Suprapubic skin (tissue), 4 donors: ENCODE measurements around the gene PADI6. TPM values are rescaled to one million over a fixed set of nuclear protein-coding genes. Genes with fewer than 3 reads are reported as not detected.
"Not testable (repeated sequence)": the region's sequence is repeated elsewhere in the genome, so short reads cannot be mapped to it uniquely, and the experiment has no call there.

Source experiments
- DNase-seq, 2 donors: peaks; one replicate each; pipeline ENCODE4 v3.0.0-alpha.2; 2019; ENCODE audit warnings: low spot score in 2 of 2
- H3K27ac ChIP-seq: fragments of 200-600 bp; sonication (generic); one replicate; pipeline ENCODE4 v1.5.1; 2019
- H3K27me3 ChIP-seq: fragments of 200-600 bp; sonication (generic); one replicate; pipeline ENCODE4 v1.5.1; 2019
- H3K36me3 ChIP-seq: fragments of 200-600 bp; sonication (generic); one replicate; pipeline ENCODE4 v1.5.1; 2019
- H3K4me1 ChIP-seq: fragments of 200-600 bp; sonication (generic); one replicate; pipeline ENCODE4 v1.5.1; 2019
- H3K4me3 ChIP-seq: fragments of 200-600 bp; sonication (generic); one replicate; pipeline ENCODE4 v1.5.1; 2019; ENCODE audit warnings: mild to moderate bottlenecking
- H3K9me3 ChIP-seq: fragments of 200-600 bp; sonication (generic); one replicate; pipeline ENCODE4 v1.5.1; 2019
- EP300 ChIP-seq: sonication (generic); formaldehyde crosslinking; IDR thresholded peaks from one replicate; pipeline ENCODE4 v1.6.1; 2017; ENCODE audit warnings: antibody characterized with exemption
- POLR2A ChIP-seq, 2 donors: fragments of 450-650 bp; IDR thresholded peaks; one replicate each; pipeline ENCODE4 v1.6.1; 2017; ENCODE audit warnings: antibody characterized with exemption in 2 of 2, mild to moderate bottlenecking in 2 of 2, moderate library complexity in 2 of 2
- POLR2AphosphoS5 ChIP-seq, 3 donors: sonication (generic); formaldehyde crosslinking; IDR thresholded peaks; one replicate each; pipeline ENCODE4 v1.6.1; 2017; ENCODE audit warnings: antibody characterized with exemption in 3 of 3
- WGBS: methylation state at CpG from one replicate; pipeline ENCODE4 v1.1.5; 2018; 5-methylcytosine and 5-hydroxymethylcytosine counted together
- total RNA-seq, 4 donors: library from RNA; depleted of rRNA; stranded (reverse); fragments of >200 nt; gene quantifications; one replicate each; pipeline ENCODE4 v1.1.0, GENCODE V29; 2016
- TF ChIP-seq, protein P1 (sequence below), 2 donors: fragments of 200-600 bp in 1 of 2; fragments of 450-650 bp in 1 of 2; sonication (generic) in 1 of 2; IDR thresholded peaks; one replicate each; pipeline ENCODE4 v1.5.1; 2016 to 2019; ENCODE audit warnings: antibody characterized with exemption in 2 of 2, mild to moderate bottlenecking in 1 of 2, moderate library complexity in 1 of 2

PADI6 gene
- total RNA-seq, 4 donors from 2014 or later, result not detected

DNA sequence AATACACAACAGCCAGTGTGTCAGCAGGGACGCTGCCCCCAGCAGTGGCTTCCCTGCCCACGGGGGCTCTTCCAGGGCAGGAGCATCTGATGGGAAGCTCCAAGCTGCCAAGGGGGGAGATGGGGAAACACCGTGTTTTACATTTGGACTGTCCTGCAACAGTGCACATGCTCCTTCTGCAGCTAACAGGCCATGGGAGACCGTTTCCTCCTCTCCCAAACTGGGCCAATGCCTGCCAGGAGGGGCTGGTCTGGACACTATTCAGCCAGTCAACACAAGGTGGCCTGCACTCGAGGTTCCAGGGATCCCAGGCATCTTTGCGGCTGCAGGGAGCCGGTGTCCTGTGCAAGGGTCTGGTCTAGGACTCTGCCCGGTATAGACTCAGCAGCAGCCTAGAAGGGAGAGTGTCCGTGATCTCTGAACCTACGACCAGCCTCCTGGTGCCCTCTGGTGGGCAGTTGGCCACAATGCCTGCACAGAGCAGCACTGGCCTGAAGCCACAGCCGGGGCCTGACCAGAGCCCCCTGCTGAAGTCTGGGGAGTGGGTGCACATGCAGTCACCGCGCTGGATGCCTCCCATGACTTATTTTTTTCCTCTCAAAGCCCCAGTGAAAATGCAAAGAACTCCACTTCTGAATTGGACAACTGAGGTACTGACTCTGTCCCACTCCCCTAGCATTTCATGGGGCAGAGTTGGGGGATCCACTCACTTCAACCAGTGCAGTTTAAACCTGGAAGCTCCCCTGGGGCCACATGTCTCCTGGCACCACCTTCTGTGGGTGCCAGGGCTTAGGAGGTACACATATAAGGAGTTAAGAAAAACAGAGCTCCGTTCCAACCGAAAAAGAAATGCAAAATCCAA lies 34.1 kb downstream of the PADI6 start:
- TF ChIP-seq POLR2AphosphoS5 (IDR thresholded peaks at IDR 0.05), result no peak
- no peak for TF ChIP-seq POLR2A (IDR thresholded peaks at IDR 0.05)
- no peak for TF ChIP-seq EP300
- TF ChIP-seq, protein P1, sequence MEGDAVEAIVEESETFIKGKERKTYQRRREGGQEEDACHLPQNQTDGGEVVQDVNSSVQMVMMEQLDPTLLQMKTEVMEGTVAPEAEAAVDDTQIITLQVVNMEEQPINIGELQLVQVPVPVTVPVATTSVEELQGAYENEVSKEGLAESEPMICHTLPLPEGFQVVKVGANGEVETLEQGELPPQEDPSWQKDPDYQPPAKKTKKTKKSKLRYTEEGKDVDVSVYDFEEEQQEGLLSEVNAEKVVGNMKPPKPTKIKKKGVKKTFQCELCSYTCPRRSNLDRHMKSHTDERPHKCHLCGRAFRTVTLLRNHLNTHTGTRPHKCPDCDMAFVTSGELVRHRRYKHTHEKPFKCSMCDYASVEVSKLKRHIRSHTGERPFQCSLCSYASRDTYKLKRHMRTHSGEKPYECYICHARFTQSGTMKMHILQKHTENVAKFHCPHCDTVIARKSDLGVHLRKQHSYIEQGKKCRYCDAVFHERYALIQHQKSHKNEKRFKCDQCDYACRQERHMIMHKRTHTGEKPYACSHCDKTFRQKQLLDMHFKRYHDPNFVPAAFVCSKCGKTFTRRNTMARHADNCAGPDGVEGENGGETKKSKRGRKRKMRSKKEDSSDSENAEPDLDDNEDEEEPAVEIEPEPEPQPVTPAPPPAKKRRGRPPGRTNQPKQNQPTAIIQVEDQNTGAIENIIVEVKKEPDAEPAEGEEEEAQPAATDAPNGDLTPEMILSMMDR (IDR thresholded peaks at IDR 0.05), result peak; percentile 12 to 74
- no peaks in the 10 kb centered on the region for H3K27me3 ChIP-seq
- 58% methylated on average over 8 of the region's 15 CpGs for WGBS
- H3K9me3 ChIP-seq, result no peaks in the 10 kb centered on the region
- peaks cover 9% of the 10 kb centered on the region for H3K4me1 ChIP-seq
- H3K36me3 ChIP-seq, result peaks cover 38% of the 10 kb centered on the region
- no peak overlapping the region for H3K27ac ChIP-seq
- H3K4me3 ChIP-seq, result no peak overlapping the region
- DNase-seq, result no peak

DNA sequence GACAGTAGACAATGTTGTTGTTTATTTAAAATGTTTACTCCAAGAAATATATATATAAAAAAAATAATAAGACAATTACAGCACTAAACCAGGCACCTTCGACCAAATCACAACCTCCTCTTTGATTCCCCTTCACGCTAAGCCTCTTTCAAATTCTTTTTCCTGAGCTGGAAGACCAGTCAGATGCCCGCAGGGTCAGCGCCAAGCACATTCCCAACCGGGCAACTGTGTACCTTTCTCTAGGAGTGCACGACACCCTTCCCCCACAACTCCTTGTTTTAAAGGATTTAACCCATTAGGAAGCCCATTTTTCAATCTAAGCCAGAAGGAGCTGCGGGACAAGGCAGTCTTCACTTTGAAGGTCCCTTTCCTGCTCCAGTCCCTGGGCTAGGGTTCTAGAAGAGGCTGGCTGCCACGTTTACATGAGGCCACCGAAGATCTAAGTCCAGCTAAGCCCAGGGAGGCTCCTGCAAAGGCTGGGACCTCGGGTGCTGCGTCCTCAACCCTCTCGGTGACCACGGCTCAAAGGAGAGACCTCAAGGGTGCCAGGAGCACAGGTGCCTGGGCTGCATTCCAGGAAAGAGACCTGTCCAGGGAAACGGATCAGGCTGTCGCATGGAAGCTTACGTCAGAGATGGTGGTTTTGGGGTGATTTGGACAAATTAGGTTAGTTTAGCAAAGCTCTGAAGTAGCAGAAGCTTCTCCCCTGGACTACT lies 34.9 kb downstream of the PADI6 start:
- not testable (repeated sequence) for H3K4me1 ChIP-seq, H3K27me3 ChIP-seq, H3K27ac ChIP-seq, H3K4me3 ChIP-seq, DNase-seq, H3K9me3 ChIP-seq
- peaks cover 46% of the 10 kb centered on the region for H3K36me3 ChIP-seq
- 73% methylated on average over 12 of the region's 16 CpGs for WGBS

DNA sequence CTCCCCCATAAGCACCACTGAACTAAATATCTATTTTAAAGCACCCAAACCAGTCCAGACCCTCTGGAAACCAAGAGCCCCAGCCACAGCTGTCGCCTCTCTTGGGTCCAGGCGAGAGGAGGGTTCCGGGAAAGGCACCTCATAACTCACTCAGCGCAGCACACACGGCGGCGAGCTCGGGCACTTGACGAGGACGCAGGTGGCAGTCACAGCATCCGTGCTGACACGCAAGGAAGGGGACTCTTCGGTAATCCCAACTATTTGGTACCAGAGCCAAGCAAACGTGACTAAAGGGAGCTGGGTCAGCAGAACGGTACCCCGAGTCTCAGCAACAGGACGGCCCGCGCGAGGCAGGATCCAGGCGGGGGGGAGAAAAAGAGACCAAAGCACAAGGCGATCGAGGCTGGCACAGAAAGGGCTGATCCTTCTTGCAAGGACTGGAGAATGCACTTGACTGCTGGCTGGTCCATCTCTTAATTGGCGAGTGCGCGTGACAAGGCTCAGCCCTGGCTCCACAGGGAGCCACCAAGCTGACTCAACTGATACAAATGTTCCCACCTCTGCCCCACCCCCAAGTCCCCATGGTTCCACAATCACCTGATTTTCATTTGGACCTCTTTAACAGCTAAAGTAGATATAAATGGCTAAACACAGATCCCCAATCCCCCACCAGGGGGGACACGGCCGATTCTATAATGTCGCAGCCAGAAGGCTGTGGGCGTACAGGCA lies 36.0 kb downstream of the PADI6 start:
- H3K27ac ChIP-seq, H3K4me3 ChIP-seq, H3K4me1 ChIP-seq, DNase-seq, H3K27me3 ChIP-seq, H3K9me3 ChIP-seq: not testable (repeated sequence)
- WGBS, result 90% methylated on average over 30 of the region's 30 CpGs
- H3K36me3 ChIP-seq, result peaks cover 57% of the 10 kb centered on the region

DNA sequence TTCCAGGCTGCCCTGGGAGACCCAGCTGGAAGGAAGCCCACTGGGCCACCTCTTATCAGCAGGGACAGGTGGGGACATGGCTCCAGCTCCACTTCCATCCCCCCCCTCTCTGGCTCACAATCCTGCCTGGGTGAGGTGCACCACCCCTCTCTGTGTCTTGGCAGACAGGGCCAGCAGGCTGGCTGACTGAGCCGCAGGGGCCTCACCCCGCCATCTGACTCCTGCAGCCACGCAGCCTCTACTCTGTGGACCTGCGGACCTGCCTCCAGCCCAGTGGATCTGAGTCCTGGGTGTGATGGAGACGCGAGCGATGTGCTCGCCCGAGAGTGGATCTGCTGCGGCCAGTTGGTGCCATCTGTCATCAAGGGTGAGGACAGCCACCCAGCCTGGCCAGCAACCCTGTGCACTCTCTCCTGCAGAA lies 37.4 kb downstream of the PADI6 start:
- H3K36me3 ChIP-seq, result peaks cover 71% of the 10 kb centered on the region
- TF ChIP-seq POLR2A (IDR thresholded peaks at IDR 0.05) (no peak), EP300 (no peak), POLR2AphosphoS5 (IDR thresholded peaks at IDR 0.05) (no peak)
- TF ChIP-seq, protein P1 (IDR thresholded peaks at IDR 0.05), result no peak
- WGBS, result 84% methylated on average over 8 of the region's 10 CpGs

DNA sequence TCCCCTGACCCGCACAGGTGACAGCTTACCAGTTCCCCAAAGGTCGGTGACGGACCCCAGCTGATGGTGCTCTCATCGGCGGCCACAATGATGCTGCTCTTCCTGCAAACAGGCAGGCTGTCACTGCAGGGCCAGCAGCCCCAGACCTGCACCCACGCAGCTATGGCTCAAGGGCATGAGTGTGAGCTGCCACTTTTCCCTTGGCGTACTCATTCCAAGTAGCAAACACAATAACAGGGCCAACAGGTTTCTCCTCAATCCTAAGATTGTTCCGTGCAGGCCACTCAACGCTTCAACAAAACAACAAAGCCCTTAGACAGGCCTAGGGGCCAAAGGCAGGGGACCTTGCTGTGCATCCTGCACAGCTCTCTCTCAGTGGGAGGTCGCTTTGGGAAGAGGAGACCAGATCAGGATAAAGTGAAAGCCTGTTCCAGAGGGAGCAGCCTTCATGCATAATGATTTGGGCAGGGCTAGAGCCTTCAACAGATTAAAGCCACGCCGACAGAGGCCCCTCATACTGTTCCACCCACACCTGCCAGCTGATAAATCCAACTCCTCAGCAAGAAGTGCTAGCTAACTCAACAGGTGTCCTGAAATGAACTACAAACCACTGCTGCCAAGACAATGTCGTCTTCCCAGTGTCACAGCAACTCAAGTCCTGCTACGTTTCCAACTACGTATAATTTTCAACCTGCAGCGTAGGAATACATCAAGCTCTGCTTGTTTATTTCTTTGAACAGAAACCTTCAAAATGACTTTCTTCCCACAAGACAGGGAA lies 40.3 kb downstream of the PADI6 start:
- no peak for DNase-seq
- Histone ChIP-seq H3K36me3 (peaks cover 97% of the 10 kb centered on the region), H3K27ac (no peak overlapping the region), H3K9me3 (no peaks in the 10 kb centered on the region), H3K27me3 (no peaks in the 10 kb centered on the region), H3K4me3 (no peak overlapping the region), H3K4me1 (no peaks in the 10 kb centered on the region)
- TF ChIP-seq POLR2AphosphoS5 (IDR thresholded peaks at IDR 0.05) (no peak), EP300 (no peak), POLR2A (IDR thresholded peaks at IDR 0.05) (no peak)
- TF ChIP-seq, protein P1 (IDR thresholded peaks at IDR 0.05), result no peak
- WGBS, result 87% methylated on average over 16 of the region's 16 CpGs

More for the DNA sequence above, 37.4 kb downstream of the PADI6 start:
- H3K9me3 ChIP-seq, result no peaks in the 10 kb centered on the region
- no peaks in the 10 kb centered on the region for H3K4me1 ChIP-seq
- no peak overlapping the region for H3K27ac ChIP-seq
- H3K27me3 ChIP-seq, result no peaks in the 10 kb centered on the region
- DNase-seq, result no peak
- H3K4me3 ChIP-seq, result no peak overlapping the region
